Head of caudate nucleus (tissue), 42 donors: Measurements from ENCODE around the gene BEGAIN.

Source experiments
- DNase-seq, 42 donors: peaks; one replicate each; pipeline versions ENCODE4 v3.0.0 to v3.0.0-alpha.2; 2020 to 2021; ENCODE audit warnings: mixed read lengths in 7 of 42
- intact Hi-C: fragments of 100-400 bp; cut with DNase I; formaldehyde crosslinking; loops from one replicate; pipeline ENCODE4 v1.15.0; 2022

Gene BEGAIN, protein sequence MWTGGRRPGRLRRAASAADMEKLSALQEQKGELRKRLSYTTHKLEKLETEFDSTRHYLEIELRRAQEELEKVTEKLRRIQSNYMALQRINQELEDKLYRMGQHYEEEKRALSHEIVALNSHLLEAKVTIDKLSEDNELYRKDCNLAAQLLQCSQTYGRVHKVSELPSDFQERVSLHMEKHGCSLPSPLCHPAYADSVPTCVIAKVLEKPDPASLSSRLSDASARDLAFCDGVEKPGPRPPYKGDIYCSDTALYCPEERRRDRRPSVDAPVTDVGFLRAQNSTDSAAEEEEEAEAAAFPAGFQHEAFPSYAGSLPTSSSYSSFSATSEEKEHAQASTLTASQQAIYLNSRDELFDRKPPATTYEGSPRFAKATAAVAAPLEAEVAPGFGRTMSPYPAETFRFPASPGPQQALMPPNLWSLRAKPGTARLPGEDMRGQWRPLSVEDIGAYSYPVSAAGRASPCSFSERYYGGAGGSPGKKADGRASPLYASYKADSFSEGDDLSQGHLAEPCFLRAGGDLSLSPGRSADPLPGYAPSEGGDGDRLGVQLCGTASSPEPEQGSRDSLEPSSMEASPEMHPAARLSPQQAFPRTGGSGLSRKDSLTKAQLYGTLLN

GRCh38 chr14:100587086-100587762 lies at the start of gene BEGAIN:
Gene BEGAIN (minus strand): TSS chr14:100587417. CDS start chr14:100587290, 127 bp downstream.
- intact Hi-C loops: no loop called here
- DNase-seq: peak in 4 of 42 donors; percentile 7 to 34 (median 24)

DNA sequence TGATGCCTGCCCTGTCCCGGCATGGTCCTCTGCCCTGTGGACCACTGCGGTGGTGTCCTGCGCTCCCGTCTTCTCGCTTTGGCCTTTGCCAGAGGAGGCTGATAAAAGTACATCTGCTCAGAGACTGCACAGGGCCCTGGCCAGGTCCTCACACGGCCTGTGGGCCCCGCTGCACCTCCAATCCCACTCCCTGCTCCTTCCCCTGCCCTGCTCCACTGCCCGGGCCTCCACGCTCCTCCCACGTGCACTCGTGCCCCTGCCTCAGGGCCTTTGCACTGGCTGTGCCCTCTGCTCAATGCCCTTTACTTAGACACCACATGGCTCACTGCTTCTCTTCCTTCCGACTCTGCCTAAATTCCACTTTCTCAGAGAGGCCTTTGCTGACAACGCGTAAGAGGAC lies 49.3 kb upstream of the BEGAIN start:
- intact Hi-C loops: no loop called here

DNA sequence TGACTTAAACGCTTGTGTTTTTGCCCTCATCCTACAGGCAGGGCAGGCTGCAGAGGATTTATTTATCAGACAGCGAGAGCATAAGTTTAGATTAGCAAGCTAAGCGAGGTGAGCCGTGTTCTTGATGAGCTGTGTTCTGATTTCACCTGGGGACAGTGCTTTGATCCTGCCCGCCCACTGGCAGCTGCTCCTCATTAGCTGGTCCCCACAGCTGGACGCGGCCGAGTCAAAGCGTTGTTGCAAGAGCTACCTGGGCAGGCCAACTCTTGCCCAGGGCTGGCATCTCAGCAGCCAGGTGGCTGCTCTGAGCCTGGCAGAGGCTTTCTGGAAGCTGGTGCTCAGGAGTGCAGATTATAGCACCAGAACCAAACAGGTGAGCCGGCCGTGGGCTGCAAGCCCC lies 46.8 kb upstream of the BEGAIN start:
- intact Hi-C loops: no loop called here
- no peak for DNase-seq

More for the DNA sequence above, 49.3 kb upstream of the BEGAIN start:
- no peak for DNase-seq

- intact Hi-C loops: no loop called here
- no peak for DNase-seq
These were observed 46.2 kb upstream of the BEGAIN start for GRCh38 chr14:100633406-100633805.

- DNase-seq: peak; percentile 56 to 91 (median 77)
- intact Hi-C loops: no loop called here
These were observed 42.5 kb upstream of the BEGAIN start for GRCh38 chr14:100629696-100630095.

DNA sequence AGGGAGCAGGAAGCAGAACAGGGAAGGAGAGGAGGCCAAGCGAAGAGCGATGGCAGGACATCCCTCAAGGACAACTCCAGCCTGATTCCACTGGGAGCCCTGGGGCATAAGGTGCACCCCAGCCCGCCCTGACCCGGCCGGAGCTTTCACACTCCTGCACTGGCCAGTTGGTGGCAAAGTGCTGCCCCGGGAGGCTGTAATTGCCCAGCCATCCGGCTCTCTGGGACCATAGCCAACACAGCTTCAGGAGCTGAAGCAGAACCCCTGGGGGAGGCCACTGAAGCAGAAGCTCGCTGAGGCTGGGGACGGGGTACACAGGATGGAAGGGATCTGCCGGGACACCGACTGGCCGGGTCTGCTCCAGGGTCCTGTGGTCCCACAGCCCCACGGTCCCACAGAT lies 41.9 kb upstream of the BEGAIN start:
- peak in 18 of 42 donors; percentile 13 to 55 (median 30) for DNase-seq
- intact Hi-C loops: no loop called here

GRCh38 chr14:100628225-100628624 lies 41.0 kb upstream of the BEGAIN start:
- intact Hi-C loops: no loop called here
- DNase-seq: no peak

DNA sequence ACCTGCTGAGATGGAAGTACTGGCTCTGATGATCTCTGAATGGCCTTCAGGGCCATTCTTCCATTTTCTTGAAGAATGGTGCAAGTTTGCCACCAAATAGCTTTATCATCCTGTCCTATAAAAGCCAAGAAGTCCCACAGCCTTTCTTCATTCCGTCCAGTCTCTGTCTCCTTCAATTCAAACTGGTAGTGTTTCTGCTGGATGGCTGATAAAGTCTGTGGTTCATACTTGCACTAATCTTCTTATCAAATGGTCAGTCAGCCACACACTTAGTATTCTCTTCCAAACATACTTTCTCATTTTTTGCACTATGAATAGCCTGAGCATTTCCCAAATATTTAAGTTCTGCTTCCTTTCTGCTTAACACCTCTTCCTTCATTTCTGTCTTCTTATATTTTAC lies 39.4 kb upstream of the BEGAIN start:
- intact Hi-C loops: no loop called here
- DNase-seq: no peak

DNA sequence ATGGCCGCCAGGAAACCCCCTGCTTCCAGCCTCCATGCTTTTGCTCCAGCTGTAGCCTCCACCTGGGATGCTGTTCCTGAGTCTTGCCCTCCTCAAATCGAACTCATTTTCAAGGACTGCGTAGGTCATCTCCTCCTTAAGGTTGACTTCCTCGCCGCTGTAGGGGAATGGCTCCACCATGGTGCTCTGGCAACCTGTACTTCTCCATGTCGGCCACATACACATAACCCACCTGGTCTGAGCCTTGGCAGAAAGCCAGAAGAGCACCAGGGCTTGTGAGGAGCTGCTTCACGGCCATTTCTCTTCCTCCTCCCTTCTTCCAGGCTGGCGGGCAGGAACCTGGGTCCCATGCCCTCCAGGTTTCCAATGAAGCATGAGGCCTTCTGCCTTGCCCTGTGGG lies 36.7 kb upstream of the BEGAIN start:
- DNase-seq: no peak
- intact Hi-C loops: no loop called here

GRCh38 chr14:100623557-100623956 lies 36.3 kb upstream of the BEGAIN start:
- DNase-seq: no peak
- intact Hi-C loops: no loop called here

GRCh38 chr14:100622708-100623485 lies 35.7 kb upstream of the BEGAIN start:
- DNase-seq: peak in 1 of 42 donors; percentile 14
- intact Hi-C loops: no loop called here

DNA sequence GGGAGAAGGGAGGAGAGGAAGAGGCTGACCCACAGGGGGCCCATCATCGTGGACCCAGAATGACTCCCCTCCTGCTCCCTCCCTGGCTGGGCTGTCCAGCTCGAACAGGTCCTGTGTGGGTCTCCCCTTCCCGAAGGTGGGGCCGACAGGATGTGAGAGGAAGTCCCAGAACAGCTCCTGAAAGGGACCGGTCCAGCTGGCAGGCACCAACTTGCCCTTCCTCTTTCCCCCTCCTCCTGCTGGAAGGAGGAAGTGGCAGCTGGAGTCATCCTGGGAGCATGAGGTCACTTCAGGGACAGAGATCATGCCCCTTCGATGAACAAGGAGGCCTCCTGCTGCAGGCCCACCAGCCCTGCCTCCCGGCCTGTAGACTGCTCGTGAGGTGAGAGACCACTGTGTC lies 35.0 kb upstream of the BEGAIN start:
- no peak for DNase-seq
- intact Hi-C loops: no loop called here

GRCh38 chr14:100621806-100622205 lies 34.6 kb upstream of the BEGAIN start:
- intact Hi-C loops: no loop called here

DNA sequence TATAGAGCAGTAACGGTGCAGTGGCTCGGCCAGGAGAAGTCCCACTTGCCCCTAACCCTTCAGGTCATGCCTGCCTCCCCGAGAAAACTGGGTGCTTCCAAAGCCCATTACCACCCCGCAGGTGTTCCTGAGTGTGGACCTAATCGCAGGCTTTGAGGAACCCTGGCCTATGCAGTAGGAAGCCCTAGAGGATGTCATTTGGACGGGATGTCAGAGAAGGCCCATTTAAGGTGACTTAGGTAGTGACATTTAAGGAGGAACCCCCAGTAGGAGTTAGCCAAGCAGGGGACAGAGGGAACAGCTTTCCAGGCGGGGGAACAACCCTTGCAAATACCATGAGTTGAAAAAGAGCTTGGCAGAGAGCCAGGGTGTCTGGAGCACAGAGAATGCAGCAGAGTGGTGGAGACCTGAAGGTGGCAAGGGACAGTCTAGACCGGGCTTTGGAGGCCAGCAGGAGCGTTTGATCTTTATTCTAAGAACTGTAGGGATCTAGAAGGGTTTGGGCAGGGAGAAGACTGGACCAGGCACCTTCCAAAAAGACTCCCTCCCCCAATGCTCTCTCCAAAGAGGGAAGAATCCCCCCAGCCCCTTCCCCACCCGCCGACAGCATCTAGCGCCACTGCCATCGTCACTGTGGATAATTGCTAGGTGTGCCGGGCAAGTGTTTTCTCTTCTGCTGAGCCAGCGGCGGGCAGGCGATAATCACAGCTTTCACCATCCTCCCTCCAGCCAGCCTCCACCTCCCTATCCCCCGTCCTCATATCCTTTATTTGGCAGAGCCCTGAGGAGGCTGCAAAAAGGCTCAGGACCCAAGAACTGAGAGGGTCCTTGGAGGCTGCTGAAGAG lies 33.3 kb upstream of the BEGAIN start:
- DNase-seq: peak in 1 of 42 donors; percentile 26

More at GRCh38 chr14:100621806-100622205, 34.6 kb upstream of the BEGAIN start:
- peak in 1 of 42 donors; percentile 27 for DNase-seq

DNA sequence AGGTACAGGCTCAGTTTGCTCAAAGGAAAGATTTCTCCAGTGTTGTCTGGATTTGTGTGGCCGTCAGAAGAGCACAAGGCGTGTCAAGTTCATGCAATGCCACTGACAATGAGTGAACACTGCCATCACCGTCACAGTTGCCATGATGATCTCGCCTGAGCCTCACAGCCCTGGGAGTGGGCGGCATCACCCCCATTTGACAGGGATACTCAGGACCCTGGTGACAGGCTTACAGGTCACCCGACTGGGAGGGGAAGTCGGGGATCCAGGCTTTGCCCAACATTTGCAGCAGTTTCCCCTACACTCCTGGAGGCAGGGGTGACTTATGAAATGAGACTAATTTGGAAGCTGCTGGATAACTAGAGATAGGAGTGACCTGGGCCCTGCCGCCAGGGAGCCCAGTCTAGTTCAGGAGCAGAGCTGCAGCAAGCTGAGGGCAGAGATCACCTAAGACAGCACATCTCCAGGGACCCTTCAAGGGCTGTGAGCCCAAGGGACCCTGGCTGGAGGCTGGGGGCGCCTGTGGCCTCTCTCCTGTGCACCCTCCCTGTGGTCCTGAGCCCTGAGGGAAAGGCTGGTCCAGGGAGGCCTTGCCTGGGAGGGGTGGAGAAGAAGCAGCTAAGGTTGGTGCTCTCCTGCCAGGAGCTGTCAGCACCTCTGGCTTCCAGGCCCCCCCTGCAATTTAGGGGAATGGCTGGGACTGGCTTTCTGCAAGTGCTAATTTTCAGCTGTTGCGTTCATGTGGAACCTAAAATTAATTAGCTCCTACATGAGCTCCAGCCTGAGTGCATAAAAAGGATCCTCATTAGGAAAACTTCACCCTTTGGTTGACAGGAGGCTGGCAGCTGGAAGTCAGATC lies 32.4 kb upstream of the BEGAIN start:
- intact Hi-C loops: no loop called here
- peak in 2 of 42 donors; percentile 12 to 24 for DNase-seq

More for the DNA sequence above, 33.3 kb upstream of the BEGAIN start:
- intact Hi-C loops: no loop called here

GRCh38 chr14:100618763-100619320 lies 31.6 kb upstream of the BEGAIN start:
- DNase-seq: peak in 3 of 42 donors; percentile 11 to 25 (median 12)
- intact Hi-C loops: no loop called here

DNA sequence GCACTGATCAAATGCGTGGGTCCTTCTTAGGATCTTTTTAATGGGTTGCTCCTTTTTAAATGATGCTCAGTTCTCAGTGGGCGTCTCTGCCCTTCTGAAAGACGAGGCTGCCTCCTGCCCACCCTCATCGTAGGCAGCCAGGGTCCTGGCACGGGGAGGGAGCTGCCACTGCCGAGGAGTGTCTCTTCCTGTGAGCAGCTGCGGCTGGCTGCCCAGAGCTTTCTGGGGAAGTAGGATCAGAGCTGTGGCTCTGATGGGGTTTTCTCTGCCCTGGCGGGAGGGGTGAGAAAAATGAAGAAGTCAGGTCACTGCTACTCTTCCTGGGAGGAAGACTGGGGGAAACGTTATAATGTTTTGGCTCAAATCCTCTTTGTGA lies 31.1 kb upstream of the BEGAIN start:
- intact Hi-C loops: no loop called here
- DNase-seq: peak; percentile 21 to 82 (median 60)
